Kidney capillary endothelial cell (primary cell): ENCODE measurements around the gene SARS2.
"Not testable (repeated sequence)": the region's sequence is repeated elsewhere in the genome, so short reads cannot be mapped to it uniquely, and the experiment has no call there.

Experiments used
- DNase-seq: peaks from one replicate; pipeline ENCODE4 v3.0.0-alpha.2; 2018; ENCODE audit warnings: low spot score

The SARS2 gene

DNA sequence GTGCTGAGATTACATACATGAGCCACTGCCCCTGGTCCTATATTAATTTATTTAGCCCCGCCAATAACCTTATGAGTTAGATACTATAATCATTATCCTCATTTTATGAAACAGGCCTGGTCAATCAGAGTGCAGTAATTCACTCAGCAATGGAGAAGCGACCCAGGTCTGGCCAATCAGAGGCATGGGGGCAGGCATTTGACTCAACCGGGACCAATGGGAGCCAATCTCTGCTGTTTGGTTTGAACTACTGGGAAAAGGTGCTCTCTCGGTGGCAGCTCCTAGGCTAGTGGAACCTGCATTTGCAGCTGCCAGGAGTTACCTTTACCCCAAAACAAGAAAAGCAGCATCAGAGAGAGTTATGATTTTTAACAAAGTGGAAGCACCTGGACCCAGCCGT is 37.7 kb downstream of the SARS2 start:
- DNase-seq = peak; percentile 24

DNA sequence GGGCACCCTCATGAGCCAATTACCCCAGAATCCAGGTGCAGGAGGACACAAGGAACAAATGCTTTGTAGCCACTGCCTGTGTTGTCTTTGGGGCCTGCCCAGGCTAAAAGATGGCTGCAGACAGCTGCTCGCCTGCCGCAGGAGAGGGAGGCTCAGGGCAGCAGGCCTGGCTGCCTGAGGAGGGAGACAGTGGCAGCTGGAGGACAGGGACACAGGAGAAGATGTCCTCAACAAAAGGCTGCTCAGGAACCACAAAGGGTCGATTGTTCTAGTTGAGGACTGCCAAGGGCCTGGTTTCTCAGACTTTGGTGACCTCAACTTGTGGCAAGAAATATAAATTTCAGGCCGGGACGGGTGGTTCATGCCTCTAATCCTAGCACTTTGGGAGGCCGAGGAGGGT is 38.8 kb downstream of the SARS2 start:
- DNase-seq = no peak

DNA sequence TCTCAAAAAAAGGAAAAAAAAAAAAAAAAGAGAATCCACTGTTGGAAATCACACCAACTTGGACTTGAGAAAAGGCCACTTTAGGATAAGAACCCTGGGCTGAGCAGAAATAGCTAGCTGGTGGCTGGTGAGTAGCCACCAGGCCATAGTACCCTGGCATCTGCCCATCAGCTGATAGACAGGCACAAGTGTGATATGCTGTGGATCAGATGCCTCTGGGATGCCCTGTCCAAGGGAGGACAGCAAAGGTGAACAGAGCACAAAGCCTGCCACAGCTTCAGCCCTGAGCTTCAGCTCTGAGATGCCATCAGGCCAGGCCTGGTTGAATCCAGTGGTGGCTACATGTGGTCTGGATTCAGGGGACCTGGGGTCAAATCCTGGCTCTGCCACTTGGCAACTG is 39.9 kb downstream of the SARS2 start:
- no peak for DNase-seq

DNA sequence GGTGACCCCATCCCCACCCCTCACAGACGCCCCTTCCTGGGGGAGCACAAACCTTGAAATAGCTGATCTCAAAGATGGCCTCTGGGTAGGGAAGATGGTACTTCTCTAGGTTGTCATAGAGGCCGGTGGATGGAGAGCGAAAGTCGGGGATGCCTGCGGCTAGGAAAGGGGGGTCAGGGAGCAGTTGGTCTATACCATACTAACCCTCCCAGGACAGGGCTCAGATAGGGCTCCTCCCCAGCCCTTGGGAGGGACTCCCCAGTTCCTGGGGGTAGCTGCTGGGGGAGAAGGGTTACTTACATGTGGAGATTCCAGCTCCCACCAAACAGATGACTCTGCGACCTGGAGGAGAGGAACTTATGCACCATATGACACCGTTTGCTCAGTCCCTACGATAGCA is 40.8 kb downstream of the SARS2 start:
- DNase-seq = no peak

DNA sequence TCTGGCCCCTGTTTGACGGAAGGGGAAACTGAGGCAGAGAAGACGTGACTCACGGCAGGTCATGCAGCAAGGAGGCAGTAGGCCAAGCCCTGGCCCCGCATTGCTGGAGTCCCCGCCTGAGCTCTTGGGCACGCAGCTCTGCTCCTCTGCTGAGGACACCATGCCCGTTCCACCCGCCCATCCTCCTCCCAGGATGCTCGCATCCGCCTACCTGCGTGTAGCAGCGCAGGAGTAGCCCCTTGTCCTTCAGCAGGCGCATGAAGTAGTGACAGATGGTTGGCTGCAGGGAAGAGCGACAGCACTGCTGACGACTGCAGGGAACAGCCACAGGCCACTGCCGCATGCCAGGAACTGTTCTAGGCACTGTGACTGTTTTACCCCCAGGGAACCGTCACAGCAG is 41.7 kb downstream of the SARS2 start:
- DNase-seq = no peak

DNA sequence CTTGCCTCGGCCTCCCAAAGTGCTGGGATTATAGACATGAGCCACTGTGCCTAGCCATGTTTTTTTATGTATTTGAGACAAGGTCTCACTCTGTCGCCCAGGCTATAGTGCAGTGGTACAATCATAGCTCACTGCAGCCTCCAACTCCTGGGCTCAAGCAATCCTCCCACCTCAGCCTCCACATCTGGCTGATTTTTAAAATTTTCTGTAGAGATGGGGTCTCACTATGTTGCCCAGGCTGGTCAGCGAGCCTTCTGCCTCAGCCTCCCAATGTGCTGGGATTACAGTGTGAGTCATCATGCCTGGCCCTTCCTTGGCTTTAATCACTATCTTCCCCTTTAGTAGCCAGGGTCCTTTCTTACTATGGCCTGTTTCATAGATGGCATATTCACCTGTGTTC is 45.9 kb downstream of the SARS2 start:
- DNase-seq = not testable (repeated sequence)

DNA sequence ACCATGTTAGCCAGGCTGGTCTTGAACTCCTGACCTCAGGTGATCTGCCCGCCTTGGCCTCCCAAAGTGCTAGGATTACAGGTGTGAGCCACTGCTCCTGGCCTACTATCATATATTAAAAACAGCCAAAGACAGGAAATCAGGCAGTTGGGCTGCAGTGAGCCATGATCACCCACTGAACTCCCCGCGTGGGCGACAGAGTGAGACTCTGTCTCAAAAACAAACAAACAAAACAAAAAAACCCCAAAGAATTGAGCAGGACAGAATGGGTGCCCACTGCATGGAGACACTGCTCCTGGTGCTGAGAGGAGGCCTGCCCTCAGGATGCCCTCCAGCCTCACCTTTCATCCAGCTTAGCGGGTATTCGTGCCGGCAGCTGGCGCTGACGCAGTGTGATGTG is 47.3 kb downstream of the SARS2 start:
- no peak for DNase-seq

DNA sequence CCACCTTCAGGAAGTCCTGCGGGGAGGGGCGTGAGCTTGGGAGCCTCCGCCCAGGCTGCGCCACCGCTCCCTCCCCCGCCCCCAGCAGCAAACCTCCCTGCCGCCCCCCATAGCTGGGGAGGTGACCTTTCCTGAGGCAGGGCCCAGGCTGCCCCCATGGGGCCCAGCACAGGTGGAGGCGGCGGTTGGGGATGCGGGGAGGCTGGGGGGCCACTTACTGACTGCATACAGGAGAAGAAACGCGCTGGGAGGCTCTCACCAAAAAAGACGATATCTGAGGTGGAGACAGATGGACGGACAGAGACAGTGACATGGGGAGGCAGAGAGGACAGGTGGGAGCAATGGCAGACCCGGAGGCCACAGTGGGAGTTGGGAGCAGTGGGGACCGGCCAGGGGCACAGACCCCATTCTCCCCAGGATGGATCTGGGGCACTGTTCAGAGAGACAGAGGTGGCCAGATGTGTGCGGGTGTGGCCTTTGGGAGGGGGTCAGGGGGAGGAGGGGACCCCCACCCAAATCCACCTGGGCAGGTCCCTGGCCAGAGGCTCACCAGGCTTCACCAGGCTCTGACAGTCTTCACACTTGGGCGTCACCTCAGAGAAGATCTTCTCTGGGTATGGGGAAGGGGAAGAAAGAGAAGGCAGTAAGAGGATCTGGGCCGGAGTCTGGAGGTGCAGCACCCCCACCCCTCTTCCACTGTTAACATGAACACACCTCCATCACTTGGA is 49.5 kb downstream of the SARS2 start:
- no peak for DNase-seq

DNA sequence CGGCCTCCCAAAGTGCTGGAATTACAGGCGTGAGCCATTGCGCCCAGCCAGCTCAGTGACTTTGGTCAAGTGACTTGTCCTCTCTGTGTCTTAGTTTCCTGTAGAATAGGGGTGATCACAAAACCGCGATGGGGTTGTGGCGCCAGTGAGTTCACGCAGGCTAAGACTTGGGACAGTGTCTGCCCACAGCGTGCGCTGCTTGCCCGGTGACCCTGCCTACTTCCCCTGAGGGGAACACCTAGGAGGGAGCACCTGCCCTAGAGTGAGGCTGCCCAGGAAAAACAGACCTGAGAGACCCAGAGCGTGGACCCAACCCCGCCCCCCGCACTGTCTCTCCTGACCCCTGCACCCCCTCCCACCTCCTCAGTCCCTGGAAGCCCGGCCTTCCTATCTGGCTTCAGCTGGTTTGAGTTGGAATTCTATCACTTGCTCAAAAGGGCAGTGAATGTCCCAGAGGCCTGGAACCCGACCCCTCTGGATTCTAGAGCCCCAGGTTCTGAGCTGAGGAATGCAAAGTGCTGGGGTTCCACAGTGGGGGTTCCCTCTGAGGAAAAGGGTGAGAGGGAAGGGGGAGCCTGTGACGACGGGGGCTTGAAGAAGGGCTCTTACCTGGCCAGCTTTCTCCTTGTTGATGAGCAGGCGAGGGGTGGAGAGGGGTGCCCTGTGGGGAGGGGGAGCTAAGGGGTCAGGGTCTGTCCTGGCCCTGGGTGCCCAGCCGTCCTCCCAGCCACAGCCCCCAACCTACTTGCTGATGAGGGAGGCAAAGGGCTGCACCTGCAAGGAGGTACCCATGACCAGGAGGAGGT is 50.3 kb downstream of the SARS2 start:
- no peak for DNase-seq

DNA sequence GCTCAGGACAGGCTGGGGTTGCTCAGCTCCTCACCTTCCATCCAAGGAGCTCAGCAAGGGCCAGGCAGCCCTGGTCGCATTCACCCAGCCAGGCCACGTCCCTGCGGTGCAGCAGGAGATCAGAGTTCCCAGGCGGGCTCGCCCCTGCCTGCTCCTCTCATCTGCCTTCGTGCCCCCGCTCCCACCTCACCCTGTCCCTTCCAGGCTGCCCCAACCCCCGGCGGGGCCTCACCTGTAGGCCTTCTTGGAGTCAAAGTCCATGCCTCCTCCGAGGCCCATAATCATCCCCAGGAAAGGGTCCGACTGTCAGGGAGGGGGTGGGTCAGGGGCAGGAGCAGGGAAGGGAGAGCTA is 51.2 kb downstream of the SARS2 start:
- no peak for DNase-seq

DNA sequence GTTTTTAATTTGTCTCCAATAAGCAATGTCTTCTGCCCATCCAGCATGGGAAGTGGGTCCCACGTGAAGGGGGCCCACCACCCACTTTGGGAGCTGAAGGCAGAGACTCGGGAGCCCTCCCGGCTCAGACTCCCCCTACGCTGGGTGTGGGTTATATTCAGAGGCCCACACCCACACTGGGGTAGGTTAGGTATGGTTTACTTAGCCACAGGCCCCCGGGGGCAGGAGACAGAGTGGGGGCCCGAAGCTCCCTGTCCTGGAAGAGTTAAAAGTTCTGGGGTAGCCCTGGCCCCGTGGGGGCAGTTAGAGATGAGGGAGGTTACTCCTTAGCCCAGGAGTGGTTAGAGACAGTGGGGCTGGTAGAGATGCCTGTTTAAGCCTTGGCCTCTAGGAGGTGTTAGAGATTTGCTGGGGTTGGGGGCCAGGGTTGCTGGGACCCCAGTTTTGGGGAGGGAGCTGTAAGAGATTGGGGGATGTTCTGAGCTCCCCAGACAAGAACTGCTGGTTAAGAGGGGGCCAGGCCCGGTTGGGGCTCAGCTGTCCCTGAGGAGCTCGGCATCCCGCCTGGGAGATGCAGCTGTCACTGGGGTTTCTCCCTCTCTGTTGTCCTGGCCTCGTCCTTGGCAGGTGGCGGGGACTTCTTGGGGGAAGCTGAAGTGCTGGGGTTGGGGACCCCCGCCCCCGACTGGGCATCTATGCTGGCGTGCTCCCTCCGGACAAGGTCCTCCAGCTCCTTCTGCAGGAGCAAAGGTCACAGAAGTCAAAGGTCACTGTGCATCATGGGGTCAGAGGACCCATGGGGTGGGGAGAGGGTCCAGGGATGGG is 51.8 kb downstream of the SARS2 start:
- no peak for DNase-seq

DNA sequence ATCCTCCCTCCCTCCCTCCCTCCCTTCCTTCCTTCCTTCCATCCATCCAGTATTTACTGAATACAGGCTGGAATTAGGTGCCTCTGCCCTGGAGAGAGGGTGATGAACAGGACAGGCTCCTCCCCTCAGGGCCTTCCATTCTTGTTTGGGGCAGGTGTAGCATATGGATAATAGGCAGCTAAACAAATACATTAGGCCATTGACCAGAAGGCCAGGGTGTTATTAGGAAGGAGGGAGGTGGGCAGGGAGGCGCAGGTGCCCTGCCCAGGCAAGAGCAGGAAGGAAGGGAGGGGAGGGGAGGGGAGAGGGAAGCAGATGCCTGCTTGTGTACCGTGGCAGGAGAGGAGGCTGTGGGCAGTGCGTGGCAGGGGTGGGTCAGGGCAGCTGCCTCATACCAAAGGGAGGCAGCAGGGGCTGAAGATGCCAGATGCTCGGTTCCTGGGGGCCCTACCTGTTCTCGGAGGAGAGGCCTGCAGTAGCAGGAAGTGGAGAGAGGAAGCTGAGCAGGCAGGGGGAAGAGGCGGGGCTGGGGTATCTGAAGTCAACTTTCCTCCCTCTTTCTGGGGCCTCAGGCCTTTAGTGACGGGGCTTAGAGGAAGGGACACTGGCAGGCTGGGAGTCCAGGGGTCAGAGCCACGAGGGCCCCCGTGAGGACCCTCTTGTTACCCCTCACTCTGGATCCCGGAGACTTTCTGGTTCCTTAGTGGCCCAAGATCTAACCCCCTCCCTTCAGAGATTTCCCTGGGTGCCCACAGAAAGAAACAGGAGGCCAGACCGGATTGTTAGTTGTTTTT is 52.6 kb downstream of the SARS2 start, which contains the start of gene RINL:
RINL (minus strand) TSS at position 495 of the 794 bp plus-strand sequence. CDS start 1,533 bp downstream, outside the sequence.
- no peak for DNase-seq

DNA sequence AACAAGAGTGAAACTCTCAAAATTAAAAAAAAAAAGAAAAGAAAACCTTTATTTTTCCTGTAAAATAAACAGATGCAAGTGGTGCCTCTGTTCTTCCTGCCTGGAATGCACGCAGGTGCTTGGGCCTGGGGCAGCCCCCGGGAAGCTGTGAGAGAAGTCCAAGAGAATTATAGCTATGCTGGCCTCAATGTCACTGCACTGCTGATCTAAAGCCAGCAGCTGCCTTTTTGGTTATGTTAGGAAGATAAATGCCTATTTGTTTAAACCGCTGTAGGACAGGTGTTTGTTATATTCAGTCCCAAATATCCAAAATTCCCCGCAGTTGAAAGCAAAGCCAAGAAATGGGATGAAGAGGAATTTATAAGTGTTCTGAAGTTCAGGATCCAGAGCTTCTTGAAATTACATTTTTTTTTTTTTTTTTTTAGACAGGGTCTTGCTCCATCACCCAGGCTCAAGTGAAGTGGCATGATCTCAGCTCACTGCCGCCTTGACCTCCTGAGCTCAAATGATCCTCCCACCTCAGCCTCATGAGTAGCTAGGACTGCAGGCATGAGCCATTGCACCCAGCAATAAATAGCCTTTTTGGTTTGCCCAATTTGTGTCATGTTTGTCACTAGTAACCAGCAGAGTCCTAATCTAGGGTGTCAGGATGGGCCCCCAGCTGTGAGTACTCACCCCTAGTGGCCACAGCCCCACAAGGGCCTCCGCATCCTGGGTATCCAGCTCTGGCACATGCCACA is 54.7 kb downstream of the SARS2 start:
- DNase-seq = no peak

DNA sequence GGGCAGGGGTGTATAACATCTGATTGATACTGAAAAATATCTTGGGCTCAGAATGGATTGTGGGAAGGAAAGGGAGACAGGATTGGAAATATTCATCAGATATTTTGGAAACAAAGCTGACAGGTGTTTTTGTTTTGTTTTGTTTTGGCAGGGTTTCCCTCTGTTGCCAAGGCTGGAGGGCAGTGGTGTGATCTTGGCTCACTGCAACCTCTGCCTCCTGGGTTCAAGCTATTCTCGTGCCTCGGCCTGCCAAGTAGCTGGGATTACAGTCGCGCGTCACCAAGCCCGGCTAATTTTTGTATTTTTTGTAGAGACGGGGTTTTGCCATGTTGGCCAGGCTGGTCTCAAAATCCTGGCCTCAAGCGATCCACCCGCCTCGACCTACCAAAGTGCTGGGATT is 57.2 kb downstream of the SARS2 start:
- DNase-seq = not testable (repeated sequence)

DNA sequence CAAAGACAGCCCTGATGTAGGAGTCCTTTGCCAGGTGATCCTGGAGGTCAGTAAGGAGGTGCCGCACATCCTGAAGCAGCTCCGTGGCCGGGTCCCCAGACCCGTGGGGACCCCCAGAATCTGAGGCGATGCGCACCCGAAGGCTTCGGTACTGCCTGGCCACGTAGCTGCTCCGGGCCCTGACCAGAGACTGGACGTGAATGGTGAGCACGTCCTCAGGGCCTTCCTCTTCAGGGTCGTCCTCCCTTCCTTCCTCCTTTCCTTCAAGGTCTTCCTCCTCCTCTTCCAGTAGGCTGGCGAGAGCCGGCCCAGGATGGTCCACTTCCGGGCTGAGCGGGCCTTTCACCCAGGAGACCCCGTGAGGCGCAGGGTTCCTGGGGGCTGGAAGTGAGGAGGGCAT is 60.0 kb downstream of the SARS2 start:
- no peak for DNase-seq

DNA sequence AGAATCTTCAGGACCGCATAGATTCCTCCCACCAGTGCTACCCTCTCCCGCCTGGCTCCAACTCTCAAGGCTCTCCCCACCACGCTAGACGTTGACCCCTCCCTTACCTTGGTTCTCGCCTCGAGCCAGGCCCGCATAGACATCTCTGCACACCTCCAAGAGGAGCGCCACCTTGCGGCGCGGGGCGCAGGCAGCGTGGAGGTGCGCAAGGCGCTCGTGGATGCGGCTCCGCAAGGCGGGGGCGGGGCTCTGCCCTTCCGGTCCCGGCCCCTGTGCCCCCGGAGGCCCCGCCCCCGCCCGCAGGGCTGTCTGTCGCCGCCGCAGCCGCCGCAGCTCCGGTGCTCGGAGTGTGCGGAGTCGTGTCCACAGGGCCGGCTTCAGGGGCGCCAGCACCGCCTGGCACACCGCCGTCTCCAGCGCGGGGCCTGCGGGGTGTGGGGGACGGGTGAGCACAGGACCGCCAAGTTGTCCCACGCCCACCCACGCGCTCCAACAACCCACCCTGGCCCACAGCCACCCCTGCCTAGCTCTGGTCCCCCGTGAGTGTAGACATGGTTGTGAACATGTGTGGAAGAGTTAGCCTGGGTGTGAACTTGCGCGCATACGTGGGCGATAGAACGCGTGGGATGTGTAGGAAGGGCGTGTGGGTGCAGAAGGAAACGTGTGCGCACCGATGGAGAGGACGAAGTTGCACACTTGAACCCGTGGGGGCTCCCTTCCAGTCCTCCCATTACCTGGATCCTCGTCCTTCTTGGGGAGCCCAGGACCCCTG is 60.5 kb downstream of the SARS2 start:
- DNase-seq = peak; percentile 49

DNA sequence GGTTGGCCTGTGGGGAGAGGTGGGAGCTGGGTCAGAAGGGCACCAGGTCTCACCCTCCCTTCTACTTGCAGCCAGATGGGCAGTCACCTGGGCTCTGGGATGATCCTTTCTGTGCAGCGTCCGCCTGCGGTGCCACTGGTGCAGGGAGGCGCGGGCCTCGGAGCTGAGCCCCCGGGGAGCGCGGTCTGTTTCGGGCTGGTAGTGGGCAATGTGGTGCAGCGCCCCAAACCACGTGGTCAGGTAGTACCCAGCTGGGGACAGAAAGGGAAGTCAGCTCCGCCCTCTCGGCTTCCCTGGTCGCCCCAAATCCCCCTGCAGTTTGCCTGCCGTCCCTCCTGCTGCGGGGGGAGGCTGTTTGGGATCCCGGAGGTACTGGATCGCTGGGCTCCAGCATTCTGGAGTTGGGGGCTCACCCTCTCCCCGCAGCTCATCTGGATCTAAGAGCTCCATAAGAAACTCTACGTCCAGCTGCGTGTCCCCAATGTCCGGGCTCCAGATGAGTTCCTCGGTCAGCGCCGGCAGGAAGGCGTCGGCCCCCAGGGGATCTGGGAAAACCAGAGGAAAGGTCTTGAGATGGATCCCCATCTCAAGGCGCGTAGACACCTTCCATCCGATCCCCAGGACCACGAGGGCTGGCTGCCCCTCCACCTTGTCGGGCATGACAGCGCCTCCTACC is 61.3 kb downstream of the SARS2 start:
- DNase-seq = no peak

DNA sequence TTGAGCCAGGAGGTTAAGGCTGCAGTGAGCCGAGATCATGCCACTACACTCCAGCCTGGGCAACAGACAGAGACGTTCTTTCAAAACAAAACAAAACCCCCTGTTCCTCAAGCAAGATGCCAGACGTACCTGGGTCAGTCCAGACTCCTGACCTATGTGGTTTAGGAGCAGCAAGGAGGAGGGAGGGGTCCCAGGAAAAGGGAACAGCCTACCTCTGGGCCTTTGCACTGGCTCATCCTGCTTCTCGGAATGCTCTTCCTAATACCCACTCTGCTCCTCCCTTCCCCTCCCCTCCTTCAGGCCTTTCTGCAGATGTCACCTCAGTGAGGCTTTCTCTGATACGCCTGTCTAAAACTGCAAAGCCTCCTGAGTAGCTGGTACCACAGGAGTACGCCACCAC is 62.0 kb downstream of the SARS2 start:
- no peak for DNase-seq

DNA sequence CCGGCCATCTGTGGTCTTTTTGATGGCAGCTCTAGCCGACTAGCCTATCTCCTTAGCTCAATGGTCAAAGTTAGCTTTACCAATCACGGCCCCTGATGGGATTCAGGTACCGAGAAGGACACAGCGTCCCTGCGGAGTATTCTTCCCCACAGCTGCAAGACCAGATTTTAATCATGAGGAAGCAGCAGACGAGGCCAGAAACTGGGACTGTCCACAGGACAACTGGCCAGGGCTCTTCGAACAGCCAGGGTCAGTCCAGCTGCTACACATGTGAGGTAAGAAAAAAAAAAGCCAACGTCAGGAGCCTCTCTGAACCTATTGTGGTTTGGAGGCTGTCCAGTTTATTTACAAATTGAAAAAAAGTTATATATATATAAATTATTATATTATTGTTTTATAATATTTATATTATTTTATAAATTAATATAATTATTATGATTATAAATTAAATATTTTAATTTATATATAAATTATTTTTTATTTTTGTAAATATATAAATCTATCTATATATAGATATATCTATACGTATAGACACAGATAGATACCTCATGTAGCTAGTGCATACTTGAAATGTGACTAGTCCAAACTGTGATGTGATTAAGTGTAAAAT is 63.3 kb downstream of the SARS2 start:
- DNase-seq = no peak
